ENCODE data around the gene OR6C2. TPM values are rescaled to one million over a fixed set of nuclear protein-coding genes. Genes with fewer than 3 reads are reported as not detected.
"Not testable (repeated sequence)": the region's sequence is repeated elsewhere in the genome, so short reads cannot be mapped to it uniquely, and the experiment has no call there.

Gene OR6C2
- not detected for polyA plus RNA-seq (ENCODE audit: insufficient read length in 3 of 3)
- long read RNA-seq, donor 1: 0 reads
- long read RNA-seq, donor 2: 0 reads
- long read RNA-seq, donor 3: 0 reads
- long read RNA-seq, donor 4: 0 reads
- long read RNA-seq, donor 5, partial matches to known transcripts: 0 of 1 reads
- long read RNA-seq, donor 5, other reads (novel, unspliced or antisense): 0 of 1 reads
- long read RNA-seq, donor 6: 0 reads
- long read RNA-seq, donor 7: 0 reads
- long read RNA-seq, donor 8: 0 reads
- long read RNA-seq, donor 9: 0 reads
- long read RNA-seq, donor 10: 0 reads
- long read RNA-seq, donor 11: 0 reads
- long read RNA-seq, donor 12: 0 reads
- long read RNA-seq, donor 13: 0 reads
- long read RNA-seq, donor 14: 0 reads
- long read RNA-seq, donor 15: 0 reads
- long read RNA-seq, donor 16: 0 reads

GRCh38 chr12:55443776-55444175 is at the start of gene OR6C2:
OR6C2 (plus strand) TSS chr12:55444076; CDS start chr12:55452214, 8,138 bp downstream.
- DNase-seq: no peak

GRCh38 chr12:55396326-55396725 is 47.5 kb upstream of the OR6C2 start:
- DNase-seq: no peak

DNA sequence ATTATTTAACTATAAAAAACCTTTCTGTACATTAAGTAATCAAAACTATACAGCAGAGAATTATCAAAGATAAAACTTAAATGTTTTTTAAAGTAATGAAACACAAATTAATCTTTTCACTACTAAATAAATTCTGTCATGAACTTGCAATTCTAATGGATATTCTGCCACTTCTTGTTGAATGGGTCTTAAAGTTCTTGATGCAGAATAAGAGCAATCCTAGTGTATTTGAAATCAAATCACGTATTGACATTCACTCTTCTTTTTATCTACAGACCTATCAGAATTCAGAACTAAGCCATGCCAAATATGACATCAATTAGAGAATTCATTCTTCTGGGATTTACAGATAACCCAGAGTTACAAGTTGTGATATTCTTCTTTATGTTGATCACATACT is 43.6 kb upstream of the OR6C2 start, which contains the start of gene OR6C65:
OR6C65 (plus strand) TSS at position 301 of the 400 bp plus-strand sequence; CDS start at position 301, 0 bp downstream.
- no peak for DNase-seq

GRCh38 chr12:55407866-55408265 is 36.0 kb upstream of the OR6C2 start:
- no peak for DNase-seq

DNA sequence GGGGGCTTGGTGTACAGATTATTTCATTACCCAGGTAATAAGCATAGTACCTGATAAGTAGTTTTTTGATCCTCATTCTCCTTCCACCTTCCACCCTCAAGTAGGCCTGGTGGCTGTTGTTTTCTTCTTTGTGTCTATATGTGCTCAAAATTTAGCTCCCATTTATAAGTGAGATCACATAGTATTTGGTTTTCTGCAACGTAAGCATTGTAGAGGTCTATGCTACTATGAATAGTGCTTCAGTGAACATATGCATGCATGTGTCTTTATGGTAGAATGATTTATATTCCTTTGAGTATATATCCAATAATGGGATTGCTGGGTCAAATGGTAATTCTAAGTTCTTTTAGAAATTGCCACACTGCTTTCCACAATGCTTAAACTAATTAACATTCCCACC is 34.7 kb upstream of the OR6C2 start:
- not testable (repeated sequence) for DNase-seq

DNA sequence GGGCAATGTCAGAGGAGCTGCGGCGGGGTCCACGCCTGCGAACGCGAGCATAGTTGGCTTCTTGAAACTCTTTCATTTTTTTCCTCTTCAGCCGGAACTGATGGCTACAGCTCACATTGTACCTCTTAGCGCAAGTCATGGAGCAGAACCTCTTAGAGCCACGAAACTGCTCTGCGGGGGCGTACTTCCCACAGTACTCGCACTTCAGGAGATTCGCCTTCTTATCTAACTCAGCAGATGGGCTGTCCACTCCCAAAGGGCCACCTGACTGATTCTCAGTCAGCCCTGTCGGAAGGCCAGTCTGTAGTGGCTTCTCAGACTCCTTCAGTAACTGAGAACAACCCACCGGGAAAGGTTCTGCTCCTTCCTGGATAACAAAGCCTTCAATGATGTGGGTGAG is 31.7 kb upstream of the OR6C2 start:
- DNase-seq: not testable (repeated sequence)

GRCh38 chr12:55413498-55414388 is 30.1 kb upstream of the OR6C2 start:
- DNase-seq: not testable (repeated sequence)

DNA sequence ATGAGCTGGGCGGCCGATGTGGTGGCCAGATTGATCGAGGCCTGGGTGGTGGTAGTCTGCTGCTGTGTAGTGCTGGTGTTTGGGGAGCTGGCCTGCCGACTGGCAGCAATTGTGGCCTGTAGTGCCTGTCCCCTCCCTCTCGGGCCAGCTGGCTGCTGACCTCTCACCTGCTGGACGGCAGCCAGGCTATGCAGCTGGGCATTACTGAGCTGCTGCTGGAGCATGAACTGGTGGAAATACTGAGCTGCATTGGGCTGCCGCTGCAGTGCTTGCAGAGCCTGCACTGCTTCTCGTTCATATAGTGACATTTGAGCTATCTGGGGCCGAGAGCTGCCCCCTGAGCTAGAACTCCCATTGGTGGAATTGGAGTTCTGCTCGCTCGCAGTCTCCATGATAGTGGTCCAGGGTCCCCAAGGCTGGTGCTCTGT is 29.5 kb upstream of the OR6C2 start:
- peak; percentile 5 for DNase-seq

DNA sequence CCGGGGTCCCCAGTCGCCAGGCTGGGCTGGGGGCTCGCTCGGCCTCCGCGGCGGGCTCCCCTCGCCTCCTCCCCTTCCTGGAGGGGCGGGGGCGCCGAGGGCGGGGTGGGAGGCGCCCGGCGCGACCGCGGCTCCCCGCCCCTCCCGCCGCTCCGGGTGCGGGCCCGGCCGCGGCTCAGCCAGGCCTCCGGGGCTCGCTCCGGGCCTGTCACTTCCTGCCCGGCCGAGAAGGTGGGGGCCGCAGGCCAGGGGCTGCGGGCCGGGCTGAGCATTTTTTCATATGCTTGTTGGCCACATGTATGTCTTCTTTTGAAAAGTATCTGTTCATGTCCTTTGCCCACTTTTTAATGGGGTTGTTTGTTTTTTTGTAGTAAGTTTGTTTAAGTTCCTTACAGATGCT is 29.0 kb upstream of the OR6C2 start:
- not testable (repeated sequence) for DNase-seq

GRCh38 chr12:55416961-55417360 is 26.9 kb upstream of the OR6C2 start:
- no peak for DNase-seq

GRCh38 chr12:55420307-55420962 is 23.4 kb upstream of the OR6C2 start:
- no peak for DNase-seq

DNA sequence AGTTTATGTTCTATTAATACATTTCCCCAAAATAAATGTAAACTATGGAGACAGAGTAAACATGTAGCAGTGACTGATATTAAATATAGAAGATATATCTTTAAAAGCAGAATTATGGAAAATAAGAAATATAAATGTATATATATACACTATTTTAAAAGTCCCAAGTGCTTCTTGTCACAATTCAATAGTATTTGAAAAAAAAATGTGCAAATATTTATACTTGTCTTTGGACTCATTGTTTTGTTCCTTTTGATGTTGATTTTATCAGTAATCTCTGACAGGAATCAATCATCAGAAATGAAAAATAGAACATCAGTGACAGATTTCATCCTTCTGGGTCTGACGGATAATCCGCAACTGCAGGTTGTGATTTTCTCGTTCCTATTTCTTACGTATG is 17.9 kb upstream of the OR6C2 start, which contains the start of gene OR6C76:
OR6C76 (plus strand) TSS at position 301 of the 400 bp plus-strand sequence; CDS start at position 301, 0 bp downstream.
- no peak for DNase-seq

DNA sequence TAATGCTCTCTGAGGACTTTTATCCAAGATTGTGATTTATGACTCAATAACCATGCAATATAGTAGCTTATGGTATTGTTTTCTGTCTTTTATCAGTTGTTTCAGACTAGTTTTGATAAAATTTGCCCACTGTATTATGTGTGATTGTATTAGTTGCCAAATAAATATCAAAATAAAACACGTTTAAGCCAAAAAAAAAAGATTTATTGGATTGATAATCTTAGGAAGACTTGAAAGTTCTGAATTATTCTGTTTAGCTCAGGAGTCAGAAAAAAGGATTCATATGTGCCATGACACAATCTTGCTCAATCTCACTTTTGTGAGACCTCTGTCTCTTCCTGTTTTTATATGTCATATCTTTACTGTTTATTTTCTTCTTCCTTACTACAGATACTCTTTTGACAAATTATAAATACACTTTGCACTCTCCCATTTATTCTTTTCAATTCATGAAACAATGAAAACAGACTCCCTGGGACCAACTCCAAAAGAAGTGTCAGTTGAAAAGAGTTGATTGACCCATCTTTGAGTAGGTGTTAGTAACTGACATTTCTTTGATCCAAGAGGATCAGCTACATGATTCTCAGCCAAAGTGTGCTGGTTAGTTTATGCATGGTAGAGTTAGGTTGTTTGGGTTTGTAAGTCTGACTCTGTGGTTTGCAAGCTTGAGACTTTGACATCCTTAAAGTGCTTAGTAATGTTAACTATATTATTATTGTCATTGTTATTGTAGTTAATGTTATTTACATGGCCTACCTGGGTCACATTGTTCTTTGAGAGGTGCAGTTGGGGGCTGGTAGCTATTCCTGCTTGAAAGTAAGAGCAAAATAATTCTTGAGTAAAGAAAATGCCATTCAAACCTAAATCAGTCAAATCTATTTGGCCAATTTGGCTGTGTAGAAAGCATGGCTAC is 15.3 kb upstream of the OR6C2 start:
- no peak for DNase-seq

GRCh38 chr12:55441233-55441632 is 2.6 kb upstream of the OR6C2 start:
- DNase-seq: not testable (repeated sequence)

- DNase-seq: no peak
These were observed 1.5 kb downstream of the OR6C2 start for GRCh38 chr12:55445357-55445756.

DNA sequence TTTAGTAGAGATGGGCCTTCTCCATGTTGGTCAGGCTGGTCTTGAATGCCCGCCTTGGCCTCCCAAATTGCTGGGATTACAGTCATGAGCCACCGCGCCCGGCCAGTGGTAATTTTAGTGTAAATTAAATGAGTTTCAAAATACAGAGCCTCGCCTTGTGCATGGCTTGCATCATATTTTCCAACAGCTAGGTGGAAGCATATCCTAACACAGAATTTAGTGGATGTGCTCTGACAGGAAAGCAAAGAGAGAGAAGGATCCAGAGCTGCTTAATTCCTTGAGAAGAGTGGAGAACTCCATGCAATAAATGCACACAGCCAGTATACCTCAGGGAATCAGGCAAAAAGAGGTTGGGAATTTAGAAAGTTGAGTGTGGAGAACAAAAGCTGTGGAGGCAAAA is 2.5 kb downstream of the OR6C2 start:
- DNase-seq: no peak

DNA sequence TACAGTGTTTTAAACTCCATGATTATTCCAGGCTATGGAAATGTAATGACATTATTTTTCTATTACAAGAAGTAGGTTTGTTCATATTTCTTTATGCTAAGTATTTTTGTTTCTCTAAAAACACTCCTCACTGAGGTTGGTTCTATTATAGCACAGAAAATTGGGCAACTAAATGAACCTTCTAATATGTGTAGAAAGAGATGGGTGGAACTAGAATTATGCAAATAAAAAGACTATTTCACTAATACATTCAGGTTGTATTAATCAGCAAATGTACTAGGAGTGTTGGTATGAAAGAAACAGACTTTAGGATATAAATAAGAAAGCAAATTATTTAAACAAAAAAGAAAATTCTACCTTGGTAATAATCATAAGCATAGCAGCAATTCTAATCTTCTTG is 4.9 kb downstream of the OR6C2 start:
- no peak for DNase-seq

GRCh38 chr12:55464926-55465325 is 21.1 kb downstream of the OR6C2 start:
- not testable (repeated sequence) for DNase-seq

GRCh38 chr12:55467836-55468235 is 24.0 kb downstream of the OR6C2 start:
- DNase-seq: no peak

GRCh38 chr12:55469291-55469690 is 25.4 kb downstream of the OR6C2 start:
- no peak for DNase-seq
